Stimulated activated CD4-positive, alpha-beta T cell treated with anti-CD3 and anti-CD28 coated beads, TNF-alpha, amount 100 ng/mL, for 48 hours (primary cell): ENCODE results near the gene TMEM39A.

ENCODE experiments used
- DNase-seq, 3 donors: peaks; one replicate each; pipeline ENCODE4 v3.0.0-alpha.2; 2020; ENCODE audit warnings: low read depth in 3 of 3

TMEM39A gene, protein sequence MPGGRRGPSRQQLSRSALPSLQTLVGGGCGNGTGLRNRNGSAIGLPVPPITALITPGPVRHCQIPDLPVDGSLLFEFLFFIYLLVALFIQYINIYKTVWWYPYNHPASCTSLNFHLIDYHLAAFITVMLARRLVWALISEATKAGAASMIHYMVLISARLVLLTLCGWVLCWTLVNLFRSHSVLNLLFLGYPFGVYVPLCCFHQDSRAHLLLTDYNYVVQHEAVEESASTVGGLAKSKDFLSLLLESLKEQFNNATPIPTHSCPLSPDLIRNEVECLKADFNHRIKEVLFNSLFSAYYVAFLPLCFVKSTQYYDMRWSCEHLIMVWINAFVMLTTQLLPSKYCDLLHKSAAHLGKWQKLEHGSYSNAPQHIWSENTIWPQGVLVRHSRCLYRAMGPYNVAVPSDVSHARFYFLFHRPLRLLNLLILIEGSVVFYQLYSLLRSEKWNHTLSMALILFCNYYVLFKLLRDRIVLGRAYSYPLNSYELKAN

GRCh38 chr3:119463171-119464169, at the start of gene TMEM39A:
Gene TMEM39A, minus strand, starts transcription at chr3:119463615. Its CDS starts 1,541 bp downstream, at chr3:119462074.
- peak; percentile 96 to 97 (median 97) for DNase-seq

- no peak for DNase-seq
Observed at GRCh38 chr3:119510690-119511089, 47.3 kb upstream of the TMEM39A start.

- DNase-seq = no peak
Observed at GRCh38 chr3:119508172-119508845, 44.9 kb upstream of the TMEM39A start.

DNA sequence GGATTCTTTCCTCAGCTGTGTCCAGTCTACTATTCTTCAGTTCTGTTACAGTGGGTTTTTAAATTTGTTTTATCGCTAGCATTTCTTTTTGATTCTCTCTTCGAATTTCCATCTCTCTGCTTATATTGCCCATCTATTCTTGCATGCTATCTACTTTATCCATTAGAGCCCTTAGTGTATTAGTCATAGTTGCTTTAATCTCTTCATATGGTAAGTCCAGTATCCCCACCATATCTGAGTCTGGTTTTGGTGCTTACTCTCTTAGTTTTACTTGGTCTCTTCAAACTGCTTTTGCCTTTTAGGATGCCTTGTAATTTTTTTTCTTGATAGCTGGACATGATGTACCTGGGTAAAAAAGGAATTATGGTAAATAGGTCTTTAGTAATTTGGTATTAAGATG, 44.0 kb upstream of the TMEM39A start:
- no peak for DNase-seq

- no peak for DNase-seq
Observed at GRCh38 chr3:119506631-119507030, 43.2 kb upstream of the TMEM39A start.

DNA sequence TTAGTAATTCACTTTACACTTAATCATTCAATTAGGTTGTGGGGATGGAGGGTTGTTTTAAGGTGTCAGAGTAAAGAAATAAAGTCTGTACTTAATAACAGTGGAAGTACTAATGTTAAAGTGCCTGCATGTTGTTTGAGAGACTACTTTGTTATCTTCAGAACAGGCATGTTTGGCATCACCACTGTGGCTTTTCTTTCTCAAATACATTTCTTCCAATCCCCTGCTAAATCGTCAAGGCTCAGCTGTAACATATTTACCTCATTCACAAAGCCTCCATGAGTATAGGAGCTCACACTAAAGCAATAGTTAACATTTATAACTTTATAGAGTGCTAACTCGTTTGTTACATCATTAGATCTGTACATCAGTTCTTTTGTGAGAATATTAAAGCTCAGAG, 37.5 kb upstream of the TMEM39A start:
- no peak for DNase-seq

GRCh38 chr3:119500265-119500664, 36.9 kb upstream of the TMEM39A start:
- DNase-seq = no peak

DNA sequence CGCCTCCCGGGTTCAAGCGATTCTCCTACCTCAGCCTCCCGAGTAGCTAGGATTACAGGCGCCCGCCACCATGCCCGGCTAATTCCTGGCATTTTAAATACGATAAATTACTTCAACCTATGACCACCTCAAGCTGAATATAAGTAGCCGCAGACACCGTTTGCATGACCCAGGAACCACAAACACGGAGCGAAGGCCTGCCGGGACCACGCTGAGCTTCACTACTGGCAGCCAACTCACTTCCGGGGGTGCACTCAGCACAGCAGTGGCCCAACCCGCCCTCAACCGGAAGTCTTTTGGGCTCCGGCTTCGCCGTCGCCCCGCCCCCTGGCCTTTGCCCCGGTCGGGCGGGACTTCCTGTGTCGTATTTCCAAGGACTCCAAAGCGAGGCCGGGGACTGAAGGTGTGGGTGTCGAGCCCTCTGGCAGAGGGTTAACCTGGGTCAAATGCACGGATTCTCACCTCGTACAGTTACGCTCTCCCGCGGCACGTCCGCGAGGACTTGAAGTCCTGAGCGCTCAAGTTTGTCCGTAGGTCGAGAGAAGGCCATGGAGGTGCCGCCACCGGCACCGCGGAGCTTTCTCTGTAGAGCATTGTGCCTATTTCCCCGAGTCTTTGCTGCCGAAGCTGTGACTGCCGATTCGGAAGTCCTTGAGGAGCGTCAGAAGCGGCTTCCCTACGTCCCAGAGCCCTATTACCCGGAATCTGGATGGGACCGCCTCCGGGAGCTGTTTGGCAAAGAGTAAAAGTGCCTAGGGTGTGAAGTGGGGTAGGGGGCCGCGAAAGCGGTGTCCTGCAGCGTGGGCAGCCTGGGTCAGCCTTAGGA, 35.0 kb upstream of the TMEM39A start, which contains the start of gene TIMMDC1:
TSS of gene TIMMDC1 (plus strand) at position 362 of the 826 bp plus-strand sequence. CDS start at position 549, 187 bp downstream.
- peak; percentile 96 to 97 (median 96) for DNase-seq

DNA sequence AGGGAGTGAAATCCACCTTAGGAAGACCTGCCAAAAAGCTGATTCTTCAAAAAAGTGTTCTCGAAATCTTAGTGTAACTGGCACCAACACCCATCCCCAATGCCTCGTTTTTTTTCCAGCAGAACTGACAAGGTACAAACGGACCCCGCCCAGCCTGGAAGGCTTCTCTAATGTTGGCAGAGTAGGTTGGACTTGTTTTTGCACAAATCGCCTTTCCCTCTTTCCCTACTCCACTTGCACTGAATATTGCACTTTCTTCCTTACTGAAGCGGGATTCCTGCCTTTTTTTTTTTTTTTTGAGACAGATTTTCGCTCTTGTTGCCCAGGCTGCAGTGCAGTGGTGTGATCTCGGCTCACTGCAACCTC, 34.4 kb upstream of the TMEM39A start:
- no peak for DNase-seq

- no peak for DNase-seq
Observed at GRCh38 chr3:119494597-119494996, 31.2 kb upstream of the TMEM39A start.

- no peak for DNase-seq
Observed at GRCh38 chr3:119492810-119493209, 29.4 kb upstream of the TMEM39A start.

DNA sequence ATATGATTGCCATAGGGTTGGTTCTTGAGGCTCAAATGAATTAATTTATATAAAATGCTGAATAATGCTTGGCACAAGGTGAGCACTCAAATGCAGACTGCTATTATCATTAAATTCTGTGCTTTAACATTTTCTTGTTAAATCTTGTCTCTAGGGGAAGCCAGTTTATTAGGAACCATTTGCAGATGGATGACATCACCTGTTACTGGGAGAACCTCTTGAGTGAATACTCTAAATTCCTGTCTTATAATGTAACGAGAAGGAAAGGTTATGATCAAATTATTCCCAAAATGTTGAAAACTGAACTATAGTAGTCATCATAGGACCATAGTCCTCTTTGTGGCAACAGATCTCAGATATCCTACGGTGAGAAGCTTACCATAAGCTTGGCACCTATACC, 28.7 kb upstream of the TMEM39A start:
- DNase-seq = no peak

DNA sequence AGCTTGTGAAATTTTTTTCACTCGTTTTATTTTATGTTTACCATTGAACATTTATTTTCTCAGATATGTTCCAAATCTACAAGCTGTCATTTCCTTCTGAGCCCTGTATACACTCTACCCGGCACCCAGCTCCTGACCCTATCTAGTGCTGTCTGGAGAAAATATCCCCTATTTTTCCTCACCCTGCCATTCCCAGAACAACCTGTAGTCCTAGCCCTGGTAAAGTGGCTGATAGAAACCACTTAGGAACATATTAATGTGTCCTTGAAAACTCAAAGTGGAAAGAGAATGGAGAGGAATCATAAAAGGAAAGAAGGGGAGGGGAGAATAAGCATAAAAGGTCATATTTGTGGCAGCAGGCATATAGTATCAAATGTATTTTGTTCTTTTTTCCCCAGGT, 26.7 kb upstream of the TMEM39A start:
- no peak for DNase-seq

DNA sequence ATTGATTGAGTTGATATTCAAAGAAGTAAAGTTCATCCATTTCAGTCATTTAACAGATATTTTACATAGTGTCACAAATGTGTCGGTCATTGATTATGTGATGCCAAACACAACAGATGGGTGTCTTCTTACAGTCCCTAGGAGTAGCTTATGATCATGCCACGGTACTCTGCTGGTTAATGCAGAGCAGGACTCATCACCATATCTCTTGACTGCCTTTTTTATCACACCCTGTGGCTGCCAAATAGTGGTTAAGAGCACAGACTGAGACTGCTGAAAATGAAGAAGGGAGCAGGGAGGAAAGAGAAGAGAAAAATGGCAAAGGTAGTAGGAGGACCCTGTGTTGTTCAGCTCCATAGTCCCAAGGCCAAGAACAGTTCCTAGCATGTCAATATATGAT, 22.1 kb upstream of the TMEM39A start:
- no peak for DNase-seq

DNA sequence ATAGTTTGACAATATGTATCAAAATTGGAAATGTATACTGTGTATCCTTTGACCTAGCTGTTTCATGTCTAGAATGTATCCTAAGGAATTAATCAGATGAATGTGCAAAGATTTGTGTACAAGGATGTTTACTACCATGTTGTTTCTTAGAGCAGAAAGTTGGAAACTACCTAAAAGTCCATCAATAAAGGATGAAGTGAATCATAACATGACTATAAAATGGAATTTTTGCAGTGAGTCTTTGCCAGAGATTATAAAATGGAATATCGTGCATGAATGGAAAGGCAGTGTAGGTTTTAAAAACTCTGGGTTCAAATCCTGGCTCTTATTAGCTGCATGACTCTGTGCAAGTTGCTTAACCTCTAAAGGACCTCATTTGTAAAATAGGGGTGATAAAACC, 19.7 kb upstream of the TMEM39A start:
- DNase-seq = no peak

- no peak for DNase-seq
Observed at GRCh38 chr3:119481079-119481478, 17.7 kb upstream of the TMEM39A start.

- no peak for DNase-seq
Observed at GRCh38 chr3:119470866-119471265, 7.5 kb upstream of the TMEM39A start.

DNA sequence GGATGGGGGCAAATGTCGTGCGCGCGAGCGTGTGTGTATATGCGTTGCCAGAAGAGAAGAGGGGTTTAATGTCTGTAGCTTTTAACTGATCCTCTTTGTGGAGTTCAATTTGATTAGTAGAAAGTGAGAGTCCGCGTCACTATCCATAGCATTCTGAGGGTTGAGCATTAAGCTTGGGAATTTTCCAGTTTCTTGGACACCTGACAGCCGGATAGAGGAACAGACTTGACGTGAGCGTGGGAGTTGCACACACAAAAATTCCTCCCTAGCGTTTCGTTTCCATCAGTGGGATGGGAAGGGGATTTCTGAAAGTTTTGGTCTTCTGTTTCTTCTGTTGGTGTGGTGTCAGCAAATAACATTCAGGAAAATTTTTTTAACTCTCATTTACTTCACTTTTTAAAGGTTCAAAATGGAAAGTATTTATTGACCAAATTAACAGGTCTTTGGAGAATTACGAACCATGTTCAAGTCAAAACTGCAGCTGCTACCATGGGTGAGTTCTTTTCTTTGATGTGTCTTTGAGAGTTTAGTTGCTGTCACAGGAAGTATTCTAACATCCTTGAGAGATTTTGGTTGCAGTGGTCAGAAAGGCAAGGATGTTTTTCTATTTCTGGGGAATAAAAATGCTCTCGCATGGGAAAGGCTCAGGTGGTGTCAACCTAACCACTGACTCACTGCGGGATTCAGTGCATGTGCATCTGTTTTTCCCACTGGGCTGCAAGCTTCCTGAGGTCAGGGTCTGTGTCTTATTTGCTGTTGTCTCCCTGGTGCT, 6.2 kb upstream of the TMEM39A start:
- DNase-seq = no peak

DNA sequence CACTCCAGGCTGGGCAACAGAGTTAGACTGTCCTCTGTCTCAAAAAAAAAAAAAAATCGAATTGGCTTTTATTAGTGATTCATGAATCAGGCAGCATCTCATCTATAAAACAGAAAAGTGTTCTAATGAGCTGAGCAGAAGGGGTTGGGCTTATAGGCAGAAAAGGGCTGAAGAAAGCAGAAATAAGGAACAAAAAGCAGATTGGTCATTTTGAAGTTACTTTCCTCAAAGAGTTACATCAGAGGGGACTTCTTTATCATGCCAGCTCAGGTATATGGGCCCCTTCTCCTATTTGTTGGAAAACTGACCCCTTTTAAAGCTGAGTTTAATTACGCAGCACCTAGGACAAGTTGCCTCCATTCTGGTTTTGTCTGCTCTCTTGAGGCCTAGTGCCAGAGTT, 4.6 kb upstream of the TMEM39A start:
- DNase-seq = no peak

DNA sequence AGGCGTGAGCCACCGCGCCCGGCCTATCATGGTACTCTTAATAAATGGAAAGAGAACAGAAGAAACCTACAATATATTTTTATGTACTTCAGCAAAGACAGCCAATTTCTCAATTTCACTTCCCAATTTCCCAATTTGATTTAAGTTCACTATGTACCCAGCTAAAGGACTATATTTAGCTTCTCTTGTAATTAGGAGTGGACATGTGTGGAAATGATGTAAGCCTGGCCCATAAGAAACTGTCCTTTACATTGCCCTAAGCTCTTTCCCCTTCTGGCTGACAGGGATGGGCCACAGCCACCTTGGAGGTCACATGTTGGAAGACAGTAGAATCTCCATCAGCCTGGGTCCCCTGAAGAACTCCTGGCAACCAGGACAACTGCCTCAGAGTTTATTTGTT, 6.2 kb downstream of the TMEM39A start:
- no peak for DNase-seq
